HG03469 (cell line): ENCODE measurements around the gene IFTAP.
A peak's percentile ranks its signal among the peaks of the same experiment; 100 is the strongest.

ENCODE experiments used
- ATAC-seq: cut with Tn5 transposase; IDR thresholded peaks from one replicate; pipeline ENCODE4 v1.9.1; 2021; ENCODE audit warnings: mild to moderate bottlenecking, moderate library complexity, moderate number of reproducible peaks; ENCODE audit not compliant: unreplicated experiment

Gene IFTAP

DNA sequence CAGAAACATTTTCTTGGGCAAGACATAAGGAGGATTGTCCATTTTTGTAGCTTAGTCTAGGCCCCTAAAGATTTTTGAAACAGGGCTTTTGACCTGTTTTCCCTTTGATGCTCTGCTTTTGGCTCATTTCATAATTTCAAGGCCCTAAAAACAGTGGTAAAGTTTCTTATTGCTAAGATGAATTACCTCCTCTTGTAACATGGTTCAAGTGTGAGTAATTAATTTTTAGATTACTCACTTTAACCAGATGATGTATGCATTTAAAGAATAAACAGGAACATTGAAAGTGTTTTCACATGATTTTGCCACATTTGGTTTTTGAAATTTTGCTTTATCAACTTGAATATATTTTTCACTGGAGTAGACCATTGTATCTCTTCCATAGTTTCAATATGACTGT, 2.6 kb downstream of the IFTAP start:
- no peak for ATAC-seq

DNA sequence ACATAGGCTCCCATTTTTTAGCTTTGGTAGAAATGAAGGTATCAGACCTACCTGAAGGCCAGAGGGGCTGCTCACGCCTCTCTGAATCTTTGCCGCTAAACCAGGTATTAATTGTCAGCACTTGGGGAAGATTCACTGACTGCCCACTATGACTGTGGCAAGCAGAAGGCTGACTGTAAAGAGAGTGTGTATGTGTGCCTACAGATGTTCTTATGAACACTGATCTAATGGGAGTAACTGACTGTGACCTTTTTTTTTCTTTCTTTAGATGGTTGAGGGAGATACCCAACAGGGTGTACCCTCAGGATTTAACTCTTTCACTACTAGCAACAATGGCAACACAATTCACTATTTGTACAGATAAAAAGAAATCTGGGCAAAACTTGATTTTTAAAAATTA, 3.7 kb downstream of the IFTAP start, which contains the start of gene RAG2:
Gene RAG2 (minus strand): TSS at position 186 of the 400 bp plus-strand sequence. CDS start 4,068 bp downstream, outside the sequence.
- no peak for ATAC-seq

DNA sequence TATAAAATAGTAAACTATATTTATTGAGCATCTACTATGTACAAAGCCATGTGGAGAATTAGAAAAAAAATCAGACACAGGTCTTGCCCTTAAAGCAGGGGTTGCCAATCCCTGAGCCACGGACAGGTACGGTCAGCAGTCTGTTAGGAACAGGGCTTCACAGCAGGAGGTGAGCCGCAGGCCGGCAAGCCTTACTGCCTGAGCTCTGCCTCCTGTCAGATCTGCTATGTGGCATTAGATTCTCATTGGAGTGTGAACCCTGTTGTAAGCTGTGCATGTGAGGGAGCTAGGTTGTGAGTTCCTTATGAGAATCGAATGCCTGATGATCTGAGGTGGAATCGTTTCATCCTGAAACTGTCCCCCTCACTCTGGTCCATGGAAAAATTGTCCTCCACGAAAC, 5.9 kb downstream of the IFTAP start:
- no peak for ATAC-seq

DNA sequence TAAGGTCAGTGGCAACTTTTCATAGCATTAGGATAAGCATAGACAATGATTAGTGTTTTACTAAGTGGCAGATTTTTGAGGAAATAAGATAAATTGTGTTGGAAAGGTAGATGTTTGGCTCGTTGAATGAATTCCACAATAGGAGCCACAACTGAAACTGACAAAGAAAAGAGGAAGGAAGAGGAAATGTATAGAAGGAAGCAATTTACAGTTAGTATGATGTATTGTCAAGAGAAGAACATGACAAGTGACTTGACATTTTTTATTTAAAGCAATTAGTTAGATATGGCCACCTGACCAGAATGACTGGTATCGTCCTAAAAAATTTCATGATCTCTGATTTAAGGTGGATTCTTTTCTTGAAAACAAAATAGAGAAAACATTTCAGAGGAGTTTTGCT, 6.9 kb downstream of the IFTAP start:
- ATAC-seq, result no peak

DNA sequence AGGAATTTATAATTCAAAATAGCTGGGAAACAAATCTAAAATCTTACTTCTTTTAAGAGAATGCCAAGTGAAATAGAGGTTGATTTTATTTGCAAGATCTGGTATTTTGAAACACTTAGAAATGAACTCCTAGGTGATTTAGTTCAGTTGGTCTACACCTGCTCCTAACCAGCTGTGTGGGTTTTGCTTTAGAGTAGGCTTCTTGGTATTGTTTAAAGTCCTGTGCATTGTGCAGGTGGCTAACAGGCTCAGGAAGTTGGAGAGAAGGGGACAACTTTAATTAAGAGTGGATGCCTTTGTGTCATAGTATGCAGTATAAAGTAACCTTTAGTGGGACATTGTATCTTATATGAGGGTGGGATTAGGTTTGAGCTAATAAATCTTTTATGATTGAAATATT, 7.8 kb downstream of the IFTAP start:
- no peak for ATAC-seq

DNA sequence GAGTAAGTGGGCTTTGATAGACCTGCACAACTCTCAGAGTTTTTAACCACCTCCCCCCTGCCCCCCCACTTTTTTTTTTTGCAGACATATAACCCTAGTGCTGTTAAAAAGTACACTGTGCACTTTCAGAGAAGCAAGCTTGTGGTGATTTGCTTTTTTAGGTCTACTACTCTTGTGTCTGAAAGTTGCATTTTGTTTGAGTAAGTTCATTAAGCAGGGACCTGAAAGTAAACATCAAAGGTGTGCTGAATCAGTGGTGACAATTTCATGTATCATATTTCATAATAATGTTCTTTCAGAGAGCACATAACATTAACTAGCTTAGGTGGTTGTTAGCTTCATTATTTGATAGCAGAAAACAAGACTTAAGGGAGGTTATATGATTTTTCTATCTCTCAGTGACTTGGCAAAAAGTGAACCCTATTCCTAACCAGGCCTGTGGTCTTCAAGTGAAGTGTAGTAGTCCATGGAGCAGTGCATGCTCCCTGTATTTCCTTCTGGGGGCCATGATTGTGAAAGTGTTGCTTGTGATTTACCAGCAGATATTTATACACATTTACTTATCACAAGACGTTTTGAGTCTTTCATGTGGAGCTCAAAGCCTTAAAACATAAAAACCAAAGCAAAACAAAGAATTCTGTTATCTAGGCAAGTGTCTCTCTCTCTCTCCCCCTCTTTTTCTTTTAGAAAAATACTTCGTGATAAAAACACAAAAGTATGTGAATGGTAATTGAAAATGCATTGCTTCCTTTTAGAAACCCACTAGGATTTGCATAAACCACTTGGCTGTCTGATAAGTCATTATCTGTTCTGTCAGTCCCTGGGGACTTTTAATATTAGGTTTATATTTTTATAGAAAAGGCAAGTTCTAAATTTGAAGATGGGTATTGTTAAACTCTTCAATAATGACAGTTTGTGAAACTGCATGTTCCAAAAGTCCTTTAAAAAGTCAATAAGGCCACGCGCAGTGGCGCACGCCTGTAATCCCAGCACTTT, 11.2 kb downstream of the IFTAP start:
- ATAC-seq, result peak; percentile 45

DNA sequence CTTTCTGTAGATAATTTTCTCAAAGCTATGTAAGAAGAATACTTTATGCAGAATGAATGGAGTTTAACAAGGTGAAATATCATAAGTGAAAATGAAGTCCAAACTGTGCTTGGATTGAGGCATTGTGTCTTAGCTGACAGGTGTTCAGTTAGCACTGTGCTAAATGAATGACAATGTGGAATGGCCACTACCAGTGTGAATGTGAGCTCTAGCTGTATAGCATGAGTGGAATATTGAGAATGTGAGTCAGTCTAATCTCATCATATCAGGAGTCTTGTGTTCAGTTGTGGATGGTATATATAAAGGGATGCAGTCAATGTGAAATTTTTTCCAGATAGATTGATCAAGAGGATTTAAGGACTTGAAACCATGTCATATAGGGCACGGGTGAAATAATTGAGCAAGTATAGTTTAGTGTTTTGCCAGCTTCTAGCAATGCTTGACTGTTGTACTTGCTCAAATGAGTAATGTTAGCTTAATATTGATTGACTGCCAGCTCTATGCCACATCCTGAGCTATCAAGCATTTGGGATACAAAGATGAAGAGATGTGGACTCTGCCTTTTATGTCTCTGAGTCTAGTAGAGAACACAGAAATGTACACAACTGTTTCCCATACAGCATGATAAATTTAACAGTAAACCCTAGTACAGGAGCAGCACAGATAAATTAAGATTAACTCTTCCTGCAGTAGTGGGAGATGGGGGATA, 14.3 kb downstream of the IFTAP start:
- no peak for ATAC-seq

DNA sequence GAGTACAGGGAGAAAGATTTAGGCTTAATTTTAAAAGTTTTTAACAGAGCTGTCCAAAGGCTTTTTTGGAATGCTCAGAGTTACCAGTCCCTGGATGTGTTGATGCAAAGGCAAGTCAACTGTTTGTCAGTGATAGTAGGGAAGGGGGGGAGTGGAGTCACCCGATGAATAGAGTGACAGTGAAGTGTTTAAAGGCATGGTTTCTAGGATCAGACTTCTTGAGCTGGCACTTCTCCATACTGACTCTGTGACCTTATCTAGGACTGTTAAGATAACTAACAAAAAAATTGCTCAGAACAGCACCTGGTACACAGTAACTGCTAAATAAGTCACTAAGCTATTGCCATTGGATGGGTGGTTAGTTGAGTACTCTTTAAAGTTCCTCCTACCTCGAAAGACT, 15.1 kb downstream of the IFTAP start:
- no peak for ATAC-seq

DNA sequence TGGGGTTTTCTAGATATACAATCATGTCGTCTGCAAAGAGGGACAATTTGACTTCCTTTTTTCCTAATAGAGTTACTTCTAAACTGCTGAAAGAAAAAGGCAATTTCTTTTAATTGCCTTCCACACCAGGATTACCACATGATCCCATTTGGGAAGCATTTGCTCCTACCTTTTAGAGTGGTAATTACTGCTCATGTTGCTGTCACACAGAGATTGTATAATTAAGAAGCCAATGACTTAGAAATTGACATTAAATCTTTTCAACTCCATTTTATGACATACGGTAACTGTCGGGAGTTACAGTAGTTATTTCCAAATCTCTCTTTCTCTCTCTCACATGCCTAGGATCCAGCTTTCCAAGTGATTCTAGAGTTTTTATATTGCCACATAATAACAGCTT, 21.5 kb downstream of the IFTAP start:
- no peak for ATAC-seq

DNA sequence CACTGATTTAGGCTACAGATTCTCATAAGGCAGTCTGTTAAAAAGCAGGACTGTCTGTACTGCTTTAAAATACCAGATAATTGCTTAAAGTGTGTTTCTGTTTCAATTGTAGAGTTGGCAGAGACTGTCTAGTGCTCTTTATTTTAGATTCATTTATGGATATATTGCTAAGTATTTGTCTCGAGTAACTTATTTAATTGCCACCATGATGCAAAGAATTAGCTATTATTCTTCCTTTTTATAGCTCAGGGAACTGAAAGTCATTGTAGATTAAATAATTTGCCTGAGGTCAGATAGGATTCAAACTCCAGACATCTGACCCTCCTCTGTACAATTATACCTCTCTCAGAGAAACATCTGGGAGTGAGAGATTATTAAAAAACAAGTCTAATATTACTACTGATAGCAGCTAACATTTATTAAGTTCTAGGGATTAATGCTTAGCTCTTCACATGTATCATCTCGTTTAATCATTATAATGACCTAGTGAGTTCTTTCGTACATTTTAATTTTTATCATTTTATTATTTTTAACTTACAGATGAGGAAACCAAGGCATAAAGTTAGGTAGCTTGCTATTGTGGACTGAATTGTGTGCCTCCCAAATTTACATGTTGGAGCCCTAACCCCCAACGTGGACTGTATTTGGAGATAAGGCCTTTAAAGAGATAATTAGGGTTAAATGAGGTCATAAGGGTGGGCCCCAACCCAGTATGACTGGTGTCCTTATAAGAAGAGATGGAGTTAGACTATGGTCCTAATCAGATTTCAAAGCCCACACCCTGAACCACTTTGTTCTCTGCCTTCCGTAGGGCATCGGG, 23.5 kb downstream of the IFTAP start:
- no peak for ATAC-seq

DNA sequence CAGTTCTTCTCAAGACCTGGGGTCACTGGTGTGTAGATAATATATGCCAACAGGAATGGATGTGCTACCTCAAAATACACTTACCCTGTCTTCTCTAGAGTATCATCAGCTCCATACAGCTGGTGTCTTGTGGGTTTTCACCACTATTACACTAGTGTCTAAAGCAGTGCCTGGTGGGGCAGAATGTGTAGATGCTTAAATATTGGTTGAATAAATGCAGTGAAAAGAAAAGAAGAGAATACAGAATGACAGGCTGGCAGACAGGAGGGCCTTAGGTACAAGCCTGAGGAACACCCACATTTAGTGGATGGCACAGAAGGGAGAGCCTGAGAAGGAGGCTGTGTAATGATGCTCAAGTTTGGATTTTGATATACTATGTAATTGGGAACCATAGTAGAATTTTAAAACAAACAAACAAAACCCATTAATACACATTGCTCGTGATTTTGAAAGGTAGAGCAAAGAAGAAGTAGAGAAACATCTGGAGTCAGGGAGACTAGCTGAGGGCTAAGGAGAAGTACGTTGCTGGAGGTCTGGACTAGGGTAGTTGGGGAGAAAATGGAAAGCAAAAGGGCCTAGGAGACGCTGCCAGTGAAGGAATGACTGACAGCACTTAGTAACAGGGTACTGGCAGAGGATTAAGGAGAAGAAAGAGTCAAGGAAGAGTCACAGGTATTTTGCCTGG, 24.2 kb downstream of the IFTAP start:
- no peak for ATAC-seq

DNA sequence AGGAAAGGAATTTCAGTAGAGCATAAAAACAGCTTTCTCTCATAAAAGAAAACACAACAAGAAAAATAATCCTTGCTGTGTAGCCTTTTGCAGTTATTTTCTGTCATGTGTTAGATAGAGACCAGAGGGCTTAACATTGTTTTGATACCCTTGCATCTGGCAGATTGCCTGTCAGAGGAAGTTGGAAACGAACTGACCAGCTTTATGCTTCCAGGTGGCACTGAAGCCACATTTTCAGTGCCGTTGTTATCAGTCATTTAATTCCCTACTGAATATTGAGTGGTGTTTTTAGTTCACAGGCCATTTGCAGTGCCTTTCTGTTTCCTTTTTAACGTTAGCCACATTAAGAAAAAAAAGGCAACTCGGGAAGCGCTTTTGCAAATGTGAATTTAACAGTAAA, 25.2 kb downstream of the IFTAP start:
- no peak for ATAC-seq

DNA sequence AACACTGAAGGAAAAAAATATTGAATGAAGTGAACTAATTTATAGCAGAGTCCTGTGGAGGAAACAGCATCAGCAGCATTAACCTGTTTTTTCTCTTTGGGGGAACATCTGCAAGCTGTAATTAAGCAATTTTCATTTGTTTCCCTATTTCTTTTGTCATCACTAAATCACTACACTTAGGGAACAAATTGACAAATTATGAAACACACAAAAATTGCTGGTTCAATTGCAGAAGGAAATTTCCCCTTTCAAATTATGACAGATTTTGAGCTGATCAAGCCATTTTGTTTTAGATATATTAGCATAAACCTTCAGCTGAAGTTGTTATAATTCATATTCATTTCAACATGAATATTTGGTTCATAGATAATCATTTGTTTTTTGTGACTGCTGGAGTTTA, 25.9 kb downstream of the IFTAP start:
- ATAC-seq, result no peak

DNA sequence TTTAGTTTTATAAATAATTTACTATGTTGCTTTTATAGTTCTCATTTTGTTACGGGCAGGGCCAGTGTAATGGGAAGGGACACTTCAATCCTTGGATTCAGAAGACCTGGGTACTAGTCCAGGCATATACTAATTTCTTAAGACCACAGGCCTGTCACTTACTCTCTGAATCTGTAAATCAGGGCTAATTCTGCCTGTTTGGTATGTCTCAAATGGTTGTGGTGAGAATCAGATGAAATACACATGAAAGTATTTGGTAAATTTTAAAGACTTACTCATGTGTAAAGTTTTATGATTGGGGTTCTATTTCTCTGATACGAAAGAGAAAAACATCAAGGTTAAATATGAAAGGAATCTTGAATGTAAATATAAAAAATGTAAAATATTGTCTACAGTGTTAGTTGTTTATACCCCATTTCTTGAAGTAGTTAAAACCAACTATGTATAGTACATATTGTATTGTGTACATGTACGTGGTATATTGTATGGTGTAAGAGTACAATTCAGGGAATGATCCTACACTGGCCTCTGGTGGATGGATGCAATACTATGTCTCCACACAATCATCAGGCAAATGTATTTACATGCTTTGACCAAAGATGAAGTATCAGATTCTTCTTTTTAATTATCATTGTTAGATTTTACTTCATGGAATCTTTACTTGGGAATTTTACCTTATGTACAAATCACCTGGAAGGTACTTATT, 28.3 kb downstream of the IFTAP start:
- peak; percentile 79 for ATAC-seq

DNA sequence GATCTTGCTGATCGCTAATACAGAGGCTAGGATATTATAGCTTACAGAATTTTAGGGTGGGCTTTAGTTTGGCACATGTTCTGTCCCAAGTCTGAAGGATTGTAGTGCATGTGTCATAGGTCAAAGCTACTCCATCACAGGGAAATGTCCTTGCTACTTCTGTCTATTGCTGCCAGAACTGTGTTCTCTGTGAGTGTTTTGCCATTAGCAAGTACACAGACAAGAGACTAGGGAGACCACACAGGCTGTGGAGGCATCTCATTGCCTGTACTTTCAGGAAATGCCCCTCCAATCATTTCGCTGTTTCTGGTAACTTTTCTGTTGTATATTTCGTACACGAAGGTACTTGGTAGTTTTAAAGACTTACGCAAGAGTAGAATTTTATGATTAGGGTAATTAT, 29.2 kb downstream of the IFTAP start:
- ATAC-seq, result no peak

DNA sequence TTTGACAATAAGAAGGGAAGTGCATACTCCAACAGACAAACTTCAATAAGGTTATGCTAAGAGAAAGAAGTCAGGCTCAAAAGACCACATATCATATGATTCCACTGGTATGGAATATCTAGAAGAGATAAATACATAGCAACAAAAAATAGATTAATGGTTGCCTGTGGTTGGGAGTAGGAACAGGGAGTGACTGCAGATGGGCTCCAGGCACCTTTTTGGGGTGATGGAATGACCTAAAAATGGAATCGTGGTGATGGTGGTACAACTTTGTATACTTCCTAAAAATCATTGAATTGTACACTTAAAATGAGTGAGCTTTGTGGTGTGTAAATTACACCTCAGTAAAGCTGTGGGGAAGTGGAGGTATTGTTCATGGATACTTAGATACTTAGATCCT, 32.7 kb downstream of the IFTAP start:
- ATAC-seq, result no peak

DNA sequence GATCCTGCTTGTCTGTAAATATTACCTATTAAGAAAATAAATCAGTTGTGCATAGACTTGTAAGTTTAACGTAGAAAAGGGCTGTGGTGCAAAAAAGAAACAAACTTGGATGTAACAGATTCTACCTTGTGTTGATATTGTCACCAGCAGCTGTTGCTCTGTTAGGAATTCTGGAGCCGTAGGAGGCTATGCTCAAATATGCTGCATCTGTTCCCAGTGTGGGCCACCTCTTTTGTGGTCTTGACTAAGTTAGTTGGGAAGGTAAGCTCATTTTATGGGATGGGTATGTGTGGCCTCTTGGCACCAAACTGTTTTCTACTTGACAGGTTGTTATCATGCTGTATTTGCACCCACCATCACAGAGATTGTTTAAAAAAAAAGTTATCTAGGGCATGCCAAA, 33.2 kb downstream of the IFTAP start:
- ATAC-seq, result no peak

DNA sequence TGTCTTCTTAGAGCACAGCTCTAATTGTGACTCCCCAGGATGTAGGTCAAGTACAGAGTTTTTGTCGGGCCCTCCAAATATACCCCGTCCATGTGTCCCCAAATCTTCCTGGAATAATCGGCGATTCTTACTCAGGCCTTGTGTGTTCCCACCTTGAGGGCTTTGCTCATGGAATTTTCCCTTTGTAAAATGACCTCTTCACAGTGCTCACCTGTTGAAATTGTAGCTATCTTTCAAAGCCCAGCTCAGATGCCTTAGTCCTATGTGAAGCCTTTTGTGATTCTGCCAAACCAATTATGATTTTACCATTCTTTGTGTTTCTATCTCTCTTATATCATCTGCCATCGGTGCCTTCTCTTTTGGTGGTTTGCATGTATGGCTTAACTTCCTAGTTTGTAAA, 33.8 kb downstream of the IFTAP start:
- no peak for ATAC-seq

DNA sequence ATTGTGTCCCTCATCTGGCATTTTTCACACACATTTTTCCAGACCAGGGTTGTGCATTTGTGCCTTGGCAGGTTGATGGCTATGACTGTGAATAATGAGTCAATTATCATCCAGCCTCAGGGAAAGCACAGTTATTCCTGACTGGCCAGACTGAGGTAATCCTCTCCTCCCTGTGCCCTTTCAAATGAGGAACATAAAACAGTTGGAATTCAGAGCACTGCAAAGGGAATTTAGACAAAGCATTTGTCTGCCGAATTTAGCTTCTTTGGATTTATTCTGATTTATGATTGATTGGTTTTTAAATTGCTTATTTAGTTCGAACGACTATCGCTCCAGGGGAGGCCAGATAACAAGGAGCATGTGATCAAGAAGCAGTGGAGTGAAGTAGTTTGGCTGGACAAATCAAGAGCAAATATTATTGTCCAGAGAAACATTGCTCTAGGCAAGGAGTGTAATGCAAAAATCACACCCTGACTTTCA, 34.5 kb downstream of the IFTAP start:
- no peak for ATAC-seq

DNA sequence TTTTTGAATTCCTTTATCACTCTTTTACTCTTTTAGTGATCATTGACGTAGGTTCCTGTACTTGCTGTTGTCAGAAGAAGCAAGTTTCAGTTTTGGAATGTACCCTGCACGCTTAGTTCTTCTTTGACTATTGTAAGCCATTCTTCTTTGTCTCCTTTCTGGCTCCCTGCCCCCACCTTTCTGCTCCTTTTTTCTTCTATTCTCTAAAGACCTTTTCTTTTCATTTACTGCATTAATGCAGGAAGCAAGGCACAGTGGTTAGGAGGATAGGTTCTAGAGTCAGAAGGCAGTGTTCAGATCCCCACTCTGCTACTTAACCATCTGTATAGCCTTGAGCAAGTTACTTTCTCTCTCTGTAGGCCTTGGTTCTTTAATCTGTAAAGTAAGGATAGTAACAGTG, 37.5 kb downstream of the IFTAP start:
- peak; percentile 85 for ATAC-seq
